HG03095 (cell line): ENCODE measurements around the gene GDE1.
"Not testable (repeated sequence)": the region's sequence is repeated elsewhere in the genome, so short reads cannot be mapped to it uniquely, and the experiment has no call there.

Source experiments
- ATAC-seq: cut with Tn5 transposase; IDR thresholded peaks from one replicate; pipeline ENCODE4 v1.9.1; 2021; ENCODE audit warnings: moderate library complexity; ENCODE audit not compliant: unreplicated experiment

GDE1 gene

GRCh38 chr16:19521471-19522396 is at the start of gene GDE1:
GDE1 (minus strand) TSS chr16:19522098; CDS start chr16:19521964, 134 bp downstream.
- ATAC-seq = peak; percentile 66

GRCh38 chr16:19567560-19567959 is 45.7 kb upstream of the GDE1 start:
- ATAC-seq = no peak

GRCh38 chr16:19566362-19566761 is 44.5 kb upstream of the GDE1 start:
- ATAC-seq = no peak

GRCh38 chr16:19563377-19563776 is 41.5 kb upstream of the GDE1 start:
- ATAC-seq = no peak

- no peak for ATAC-seq
Observed at GRCh38 chr16:19560078-19560477, 38.2 kb upstream of the GDE1 start.

GRCh38 chr16:19559242-19559910 is 37.5 kb upstream of the GDE1 start:
- ATAC-seq = no peak

GRCh38 chr16:19555938-19556771 is 34.3 kb upstream of the GDE1 start:
- ATAC-seq = no peak

- peak; percentile 96 for ATAC-seq
Observed at GRCh38 chr16:19555186-19555937, 33.5 kb upstream of the GDE1 start, which contains the start of gene VPS35L. VPS35L (plus strand) TSS chr16:19555703; CDS start chr16:19555730, 27 bp downstream.

GRCh38 chr16:19549673-19550072 is 27.8 kb upstream of the GDE1 start:
- ATAC-seq = no peak

- no peak for ATAC-seq
Observed at GRCh38 chr16:19548144-19548543, 26.2 kb upstream of the GDE1 start.

GRCh38 chr16:19543278-19543996 is 21.5 kb upstream of the GDE1 start:
- ATAC-seq = not testable (repeated sequence)

- no peak for ATAC-seq
Observed at GRCh38 chr16:19542138-19542821, 20.4 kb upstream of the GDE1 start.

- ATAC-seq = no peak
Observed at GRCh38 chr16:19540241-19540970, 18.5 kb upstream of the GDE1 start.

- ATAC-seq = no peak
Observed at GRCh38 chr16:19532601-19533000, 10.7 kb upstream of the GDE1 start.

- no peak for ATAC-seq
Observed at GRCh38 chr16:19528666-19529065, 6.8 kb upstream of the GDE1 start.

GRCh38 chr16:19527161-19527560 is 5.3 kb upstream of the GDE1 start:
- ATAC-seq = no peak

- ATAC-seq = no peak
Observed at GRCh38 chr16:19525385-19525723, 3.5 kb upstream of the GDE1 start.

GRCh38 chr16:19524616-19525384 is 2.9 kb upstream of the GDE1 start:
- no peak for ATAC-seq
